GM21576 (cell line): ENCODE measurements around the gene NUP210.

Experiments
- ATAC-seq: cut with Tn5 transposase; IDR thresholded peaks from one replicate; pipeline ENCODE4 v1.9.1; 2021; ENCODE audit warnings: mild to moderate bottlenecking, moderate library complexity; ENCODE audit not compliant: unreplicated experiment

NUP210 gene

DNA sequence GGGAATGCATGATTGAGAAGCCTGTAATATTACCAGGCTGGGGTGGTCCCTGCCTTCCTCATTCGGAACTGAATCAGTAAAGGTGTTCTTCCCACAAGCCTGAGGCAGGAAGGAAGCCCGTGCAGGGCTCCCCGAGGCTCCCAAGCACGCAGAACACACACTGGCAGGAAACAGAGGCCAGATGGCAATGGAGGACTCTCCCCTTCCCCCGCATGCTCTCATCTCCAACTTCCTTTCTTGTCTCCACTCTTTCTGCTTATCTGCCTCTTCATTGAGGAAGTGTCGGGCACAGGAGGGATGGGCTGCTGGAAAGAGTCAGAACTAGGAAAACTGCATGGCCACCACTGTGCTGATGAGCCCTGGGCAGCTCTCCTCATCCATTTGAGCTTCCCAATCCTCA lies 123.5 kb downstream of the NUP210 start:
- no peak for ATAC-seq

GRCh38 chr3:13294442-13295351 lies 125.4 kb downstream of the NUP210 start:
- no peak for ATAC-seq

GRCh38 chr3:13292375-13292774 lies 127.7 kb downstream of the NUP210 start:
- ATAC-seq, result no peak

GRCh38 chr3:13290941-13291340 lies 129.2 kb downstream of the NUP210 start:
- ATAC-seq, result no peak

DNA sequence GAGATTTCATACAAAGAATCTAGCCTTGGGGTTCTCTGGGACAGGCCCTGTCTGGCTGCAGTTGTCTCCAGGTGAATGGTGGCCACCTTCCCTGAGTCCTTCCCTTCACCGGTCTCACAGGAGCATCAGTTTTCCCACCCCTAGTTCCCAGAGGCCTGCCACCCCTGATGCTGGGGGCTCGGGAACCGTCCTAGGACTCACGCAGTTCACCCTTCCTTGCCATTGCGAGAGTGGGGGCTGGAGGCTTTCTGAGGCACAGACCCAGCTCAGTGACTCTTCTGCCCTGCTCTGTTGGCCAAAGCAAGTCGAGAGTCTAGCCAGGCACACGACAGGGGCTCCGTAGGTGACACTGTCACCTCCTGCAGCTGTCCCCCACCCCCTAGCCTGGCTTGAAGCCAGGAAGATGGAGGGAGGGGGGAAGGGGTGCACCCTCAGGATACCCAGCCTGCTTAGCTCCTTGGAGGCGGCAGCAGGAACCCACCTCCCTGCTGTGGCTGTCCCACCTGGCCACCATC lies 130.3 kb downstream of the NUP210 start:
- ATAC-seq, result no peak

DNA sequence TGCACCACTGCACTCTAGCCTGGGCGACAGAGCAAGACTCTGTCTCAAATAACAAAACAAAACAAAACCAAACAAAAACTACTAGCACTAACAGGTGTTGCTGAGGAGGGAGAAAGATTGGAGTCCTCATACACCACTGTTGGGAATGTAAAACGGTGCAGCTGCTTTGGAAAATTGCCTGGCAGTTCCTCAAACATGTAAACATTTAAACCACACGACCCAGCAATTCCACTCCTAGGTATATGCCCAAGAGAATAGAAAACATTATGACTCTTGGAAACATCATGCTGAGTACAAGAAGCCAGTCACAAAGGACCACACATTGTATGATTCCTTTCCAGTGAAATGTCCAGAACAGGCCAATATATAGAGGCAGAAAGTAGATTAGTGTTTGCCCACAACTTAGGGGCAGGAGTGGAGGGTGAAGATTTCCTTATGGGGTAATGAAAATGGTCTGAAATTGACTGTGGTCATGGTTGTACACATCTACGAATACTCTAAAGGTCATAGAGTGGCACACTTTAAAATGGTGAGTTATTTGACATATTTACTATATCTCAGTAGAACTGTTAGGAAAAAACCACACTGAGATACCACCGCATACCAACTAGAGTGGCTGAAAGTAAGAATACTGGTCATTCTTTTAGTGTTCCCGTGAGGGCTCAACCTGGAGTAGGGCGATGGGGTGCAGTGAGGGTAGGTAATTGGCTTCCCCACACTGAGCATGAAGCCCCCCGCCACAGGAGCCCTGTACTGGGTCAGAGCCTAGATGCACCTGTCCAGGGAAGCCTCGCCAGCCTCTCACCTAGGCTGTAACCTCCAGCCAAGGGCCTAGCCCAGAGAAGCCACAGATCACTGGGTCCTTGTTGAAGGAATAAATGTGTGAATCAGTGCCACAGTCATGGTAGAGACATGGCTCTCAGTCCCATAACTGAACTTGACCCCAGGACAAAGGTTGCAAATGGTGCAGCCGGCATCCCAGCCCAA lies 131.1 kb downstream of the NUP210 start:
- ATAC-seq, result no peak

- ATAC-seq, result no peak
Observed at GRCh38 chr3:13287833-13288232, 132.3 kb downstream of the NUP210 start.

GRCh38 chr3:13286873-13287272 lies 133.2 kb downstream of the NUP210 start:
- ATAC-seq, result no peak

GRCh38 chr3:13285007-13285567 lies 135.0 kb downstream of the NUP210 start:
- ATAC-seq, result no peak

- ATAC-seq, result no peak
Observed at GRCh38 chr3:13283877-13284264, 136.3 kb downstream of the NUP210 start.

DNA sequence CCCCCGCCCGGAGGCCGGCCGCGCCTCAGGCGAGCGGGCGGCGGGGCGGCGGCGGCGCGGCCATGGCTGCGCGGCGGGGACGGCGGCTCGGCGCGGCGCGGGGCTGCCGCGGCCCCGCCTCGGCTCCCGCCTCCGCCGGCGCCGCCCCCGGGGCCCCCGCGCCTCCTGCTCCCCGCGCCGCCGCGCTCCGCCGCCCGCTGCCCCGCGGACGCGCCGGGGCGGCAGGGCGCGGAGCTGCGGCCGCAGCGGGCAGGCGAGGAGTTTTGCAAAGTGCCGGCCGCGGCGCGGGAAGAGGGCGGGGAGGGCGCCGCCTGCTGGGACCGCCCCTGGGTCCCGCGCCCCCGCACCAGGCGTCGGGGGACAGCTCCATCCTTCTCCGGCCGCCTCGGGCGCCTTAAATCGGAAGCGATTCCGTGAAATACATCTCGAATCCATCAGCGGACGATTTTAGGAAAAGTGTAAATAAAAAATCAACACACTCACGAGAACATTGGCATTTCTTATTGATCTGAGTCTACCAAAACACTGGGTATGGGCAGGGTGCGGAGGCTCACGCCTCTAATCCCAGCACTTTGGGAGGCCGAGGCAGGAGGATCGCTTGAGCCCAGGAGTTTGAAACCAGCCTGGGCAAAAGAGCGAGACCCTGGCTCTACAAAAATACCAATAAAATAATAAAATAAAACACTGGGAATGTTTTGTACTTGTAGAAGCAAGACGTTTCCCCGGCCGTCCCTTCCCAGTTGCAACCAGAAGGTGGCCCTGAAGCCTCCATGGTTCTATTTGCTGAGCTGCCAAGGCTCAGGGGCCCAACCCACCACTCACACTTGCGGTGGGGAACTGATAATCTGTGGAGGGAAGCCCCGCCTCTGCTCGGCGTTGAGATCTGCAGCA lies 136.9 kb downstream of the NUP210 start:
- no peak for ATAC-seq

DNA sequence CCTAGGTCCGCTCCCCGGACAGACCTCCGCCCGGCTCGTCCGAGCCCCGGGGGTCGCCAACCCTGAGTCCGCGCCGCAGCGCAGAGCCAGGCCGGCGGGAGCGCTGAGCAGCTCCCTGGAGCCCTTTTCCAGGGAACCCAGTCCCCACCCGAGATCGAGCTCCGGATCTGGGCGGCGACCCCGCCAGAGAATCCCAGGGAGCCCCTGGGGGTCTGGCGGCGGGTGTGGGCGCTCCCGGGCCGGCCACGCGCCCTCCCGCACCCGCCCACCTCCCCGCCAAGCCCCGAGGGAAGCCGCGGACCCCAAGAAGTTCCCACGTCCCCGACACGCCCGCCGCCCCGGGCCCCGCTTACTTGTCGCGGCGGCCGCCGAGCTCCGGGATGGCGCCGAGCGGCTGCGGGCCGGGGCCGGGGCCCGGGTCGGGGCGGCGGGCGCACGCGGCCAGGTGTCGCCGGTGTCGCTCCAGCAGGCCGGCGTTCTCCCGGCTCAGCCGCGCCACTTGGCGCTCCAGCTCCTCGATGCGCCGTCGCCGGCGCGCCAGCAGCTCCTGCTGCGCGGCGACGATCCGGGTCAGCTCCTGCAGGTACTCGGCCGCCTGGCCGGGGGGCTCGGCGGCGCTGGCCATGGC lies 137.7 kb downstream of the NUP210 start:
- no peak for ATAC-seq

DNA sequence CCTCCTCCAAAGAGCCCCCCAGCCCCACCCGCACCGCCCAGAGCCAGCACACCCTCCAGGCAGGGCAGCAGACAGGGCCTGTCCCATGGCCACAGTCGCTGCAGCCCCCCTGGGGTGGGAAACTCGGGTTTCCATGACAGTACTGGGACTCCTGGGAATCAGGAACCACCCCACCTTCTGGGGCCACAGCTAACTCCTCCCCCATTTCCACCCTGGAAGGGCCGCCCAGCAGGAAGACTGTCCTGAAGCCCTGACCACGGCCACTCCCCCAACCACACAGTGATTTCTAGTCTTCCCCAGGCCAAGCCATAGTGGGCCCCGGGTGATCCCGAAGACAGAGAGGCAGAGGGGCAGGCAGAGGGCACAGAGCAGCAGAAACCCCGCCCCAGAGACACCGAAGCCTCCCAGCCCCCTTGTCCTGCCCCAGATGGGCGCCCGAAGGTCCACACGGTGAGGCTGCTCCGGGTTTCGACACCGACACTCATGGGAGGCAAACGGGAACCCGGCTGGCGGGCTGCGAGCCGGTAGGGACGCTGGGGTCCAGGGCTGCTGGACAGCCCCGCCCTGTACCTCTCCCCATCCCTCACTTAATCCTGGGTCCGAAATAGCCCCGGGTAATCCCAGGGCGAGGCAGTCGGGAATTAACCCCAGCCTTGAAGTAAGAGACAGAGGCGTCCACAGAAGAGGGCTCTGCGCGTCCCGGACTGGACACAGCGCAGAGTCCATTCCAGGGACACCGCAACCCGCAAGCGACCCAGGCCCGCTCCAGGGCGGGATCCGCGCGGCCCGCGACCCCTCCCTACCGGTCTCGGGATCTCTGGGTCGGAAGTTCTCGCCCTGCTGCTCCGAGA lies 138.4 kb downstream of the NUP210 start:
- no peak for ATAC-seq

DNA sequence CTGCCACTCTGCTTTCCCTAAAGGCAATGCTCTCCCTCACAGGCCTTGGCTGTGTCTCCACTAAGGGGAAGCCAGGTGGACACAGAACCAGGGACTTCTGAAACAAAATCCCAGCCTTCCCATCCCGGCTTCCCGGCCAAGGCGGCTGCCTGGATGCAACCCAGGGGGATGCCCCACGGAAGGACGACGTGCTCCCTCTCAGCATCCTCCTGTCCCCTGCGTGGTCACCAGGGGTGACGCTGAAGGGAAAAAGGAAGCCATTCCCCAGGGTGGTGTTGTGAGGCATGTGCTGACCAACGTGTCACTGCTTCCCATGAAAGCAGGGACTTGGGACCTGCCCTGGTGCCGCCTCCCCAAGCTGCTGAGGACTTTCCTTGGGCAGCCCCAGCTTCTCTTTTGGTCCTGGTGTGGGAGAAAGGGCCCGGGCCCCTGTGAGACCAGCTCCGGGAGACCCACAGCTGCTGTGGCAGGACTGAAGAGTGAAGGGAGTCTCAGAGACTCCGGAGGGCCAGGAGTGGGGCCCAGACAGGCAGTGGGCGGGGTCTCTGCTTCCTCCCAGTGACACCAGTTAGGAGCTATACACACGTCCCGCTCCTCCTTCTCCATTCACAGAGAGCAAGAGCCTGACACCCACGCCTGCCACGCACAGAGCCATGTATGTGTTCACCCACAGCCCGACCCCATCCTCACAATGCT lies 139.2 kb downstream of the NUP210 start:
- ATAC-seq, result no peak

- ATAC-seq, result no peak
Observed at GRCh38 chr3:13280122-13280790, 139.9 kb downstream of the NUP210 start.

GRCh38 chr3:13279532-13279910 lies 140.6 kb downstream of the NUP210 start:
- no peak for ATAC-seq

DNA sequence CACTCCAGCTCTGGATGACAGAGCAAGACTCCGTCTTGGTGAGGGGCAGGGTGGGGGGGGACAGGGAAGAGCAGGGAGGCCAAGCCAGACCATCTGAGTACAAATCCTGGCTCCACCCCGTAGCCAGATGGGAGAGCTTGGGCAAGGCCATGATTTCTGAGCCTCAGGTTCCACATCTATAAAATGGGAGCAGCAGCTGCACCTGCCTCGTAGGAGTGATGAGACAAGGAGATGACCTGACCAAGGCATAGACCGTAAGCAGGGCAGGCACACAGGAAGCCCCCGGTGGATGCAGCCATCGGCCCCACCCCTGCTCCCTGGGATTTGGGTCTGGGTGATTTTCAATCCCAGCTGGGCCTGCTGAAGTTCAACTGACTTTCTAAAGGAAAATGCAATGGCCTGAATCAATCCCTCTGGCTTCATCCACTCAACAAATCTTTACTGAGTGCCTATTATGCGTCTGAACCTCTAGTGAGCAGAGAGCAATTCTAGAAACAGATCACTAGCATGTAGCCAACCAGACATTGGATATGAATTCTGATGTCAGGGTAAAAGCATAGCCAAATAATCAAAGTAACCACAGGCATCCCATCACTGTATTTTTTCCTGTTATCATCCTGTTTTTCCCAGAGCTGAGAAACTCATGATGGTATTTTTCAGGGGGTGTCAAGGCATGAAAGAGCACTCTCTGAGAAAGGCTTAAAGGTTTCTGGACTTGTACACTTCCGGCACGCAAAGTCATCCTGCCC lies 141.2 kb downstream of the NUP210 start:
- no peak for ATAC-seq
